ENCODE data around the gene PTPRD.

PTPRD gene

GRCh38 chr9:10260501-10260900 lies 352.3 kb downstream of the PTPRD start:
- no peak for DNase-seq

DNA sequence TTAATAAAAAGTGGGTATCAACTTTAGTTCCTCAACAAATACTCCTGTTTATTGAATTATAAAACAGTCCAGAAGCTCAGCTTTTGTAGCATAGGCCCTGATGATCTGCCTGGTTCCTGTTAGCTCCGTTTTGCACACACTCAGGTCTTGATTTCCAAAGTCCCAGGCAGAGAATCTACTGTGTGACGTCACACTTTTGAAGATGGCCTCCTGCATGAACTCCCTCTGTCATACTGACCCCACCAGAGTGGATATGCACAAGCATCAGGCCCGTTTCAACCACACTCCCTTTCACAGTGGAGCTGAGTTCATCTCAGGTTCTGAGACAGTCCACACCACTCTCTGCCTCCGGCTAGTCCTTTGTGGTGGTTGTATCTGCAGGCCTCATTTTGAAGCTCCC lies 353.1 kb downstream of the PTPRD start:
- DNase-seq, result no peak

DNA sequence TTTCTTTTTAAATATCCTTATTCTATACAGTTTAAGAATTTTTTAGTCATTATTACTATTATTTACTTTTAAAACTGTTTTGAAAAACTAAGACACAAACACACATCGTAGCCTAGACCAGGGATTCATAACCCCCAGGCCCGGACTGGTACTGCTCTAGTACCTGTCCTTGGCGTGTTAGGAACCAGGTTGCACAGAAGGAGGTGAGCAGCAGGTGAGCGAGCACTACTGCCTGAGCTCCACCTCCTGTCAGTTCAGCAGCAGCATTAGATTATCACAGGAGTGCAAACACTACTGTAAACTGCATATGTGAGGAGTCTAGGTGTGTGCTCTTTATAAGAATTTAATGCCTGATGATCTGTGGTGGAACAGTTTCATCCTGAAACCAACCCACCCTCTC lies 357.0 kb downstream of the PTPRD start:
- DNase-seq, result no peak

GRCh38 chr9:10254338-10254737 lies 358.5 kb downstream of the PTPRD start:
- DNase-seq, result no peak

GRCh38 chr9:10253341-10253740 lies 359.5 kb downstream of the PTPRD start:
- no peak for DNase-seq

DNA sequence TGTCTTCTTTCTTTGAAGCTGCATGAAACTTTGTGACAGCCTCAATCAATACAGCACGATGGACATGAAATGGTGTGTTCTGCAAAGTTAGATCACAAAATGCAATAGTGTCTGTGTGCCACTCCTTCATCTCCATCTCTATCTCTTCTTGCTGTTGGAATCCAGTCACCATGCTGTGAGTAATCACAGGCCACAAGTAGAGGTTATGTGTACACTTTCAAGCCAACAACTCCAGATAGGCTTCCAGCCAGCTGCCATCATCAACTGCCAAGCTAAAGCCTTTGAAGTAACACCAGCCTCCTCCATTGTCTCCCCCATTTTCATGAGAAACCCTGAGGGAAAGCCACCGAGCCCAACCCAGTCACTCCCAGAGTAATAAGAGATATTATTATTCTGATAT lies 360.6 kb downstream of the PTPRD start:
- no peak for DNase-seq

DNA sequence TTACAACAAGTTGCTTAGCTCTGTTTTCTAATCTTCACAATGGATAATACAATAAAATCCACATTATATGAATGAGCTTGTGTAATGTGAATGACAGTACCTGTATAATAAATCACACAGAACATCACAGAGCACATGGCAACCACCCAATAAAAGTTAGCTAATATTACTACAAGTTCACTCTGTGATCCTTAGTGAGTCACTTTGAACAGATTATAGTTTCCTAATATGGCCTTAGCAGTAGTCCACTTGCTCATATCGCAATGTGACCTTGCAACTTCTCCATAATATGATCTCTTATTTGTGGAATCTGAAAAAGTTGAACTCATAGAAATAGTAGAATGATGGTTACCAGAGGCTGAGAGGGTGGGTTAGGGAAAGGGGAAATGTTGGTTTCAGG lies 361.3 kb downstream of the PTPRD start:
- no peak for DNase-seq

DNA sequence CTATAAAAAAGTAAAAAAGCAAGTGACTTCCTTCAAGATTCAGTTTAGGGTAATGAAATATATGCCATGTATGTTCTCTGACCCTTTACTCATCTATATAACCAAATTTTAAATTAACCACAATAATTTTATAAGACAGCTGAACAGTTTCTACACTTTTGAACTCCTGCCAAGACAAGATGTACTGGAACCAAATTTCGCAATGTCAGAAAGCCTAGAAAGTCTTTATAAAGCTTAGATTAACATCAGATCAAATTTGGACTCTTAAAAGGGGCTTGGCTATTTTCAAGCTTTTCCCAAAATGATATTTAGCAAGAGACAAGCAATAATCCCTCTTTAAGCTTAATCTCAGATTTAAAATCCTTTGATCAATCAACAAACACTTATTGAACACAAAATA lies 362.6 kb downstream of the PTPRD start:
- no peak for DNase-seq

DNA sequence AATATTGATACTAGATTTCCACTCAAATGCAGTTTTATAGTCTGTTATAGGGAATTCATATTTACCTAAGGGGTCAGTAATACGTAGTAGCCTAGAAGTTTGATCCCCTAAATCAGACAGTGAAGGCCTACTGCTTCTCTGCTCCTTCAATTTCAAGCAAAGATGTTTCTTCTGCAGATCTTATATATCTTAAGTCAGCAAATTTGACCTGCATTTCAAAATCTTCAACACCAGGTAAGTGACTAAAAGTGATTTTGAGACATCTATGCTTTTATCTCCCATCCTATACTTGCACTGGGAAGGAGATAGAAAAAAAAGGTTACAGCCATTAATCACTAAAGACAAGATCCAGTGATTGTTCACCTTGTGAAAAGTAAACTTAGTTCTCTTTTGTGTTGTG lies 363.9 kb downstream of the PTPRD start:
- no peak for DNase-seq

GRCh38 chr9:10242255-10242654 lies 370.5 kb downstream of the PTPRD start:
- DNase-seq, result no peak

- no peak for DNase-seq
These were observed 374.7 kb downstream of the PTPRD start for GRCh38 chr9:10238087-10238486.

- DNase-seq, result no peak
These were observed 375.2 kb downstream of the PTPRD start for GRCh38 chr9:10237584-10237983.

GRCh38 chr9:10236161-10236560 lies 376.6 kb downstream of the PTPRD start:
- DNase-seq, result no peak

- DNase-seq, result no peak
These were observed 377.4 kb downstream of the PTPRD start for GRCh38 chr9:10235376-10235775.

- no peak for DNase-seq
These were observed 380.4 kb downstream of the PTPRD start for GRCh38 chr9:10232352-10232930.

DNA sequence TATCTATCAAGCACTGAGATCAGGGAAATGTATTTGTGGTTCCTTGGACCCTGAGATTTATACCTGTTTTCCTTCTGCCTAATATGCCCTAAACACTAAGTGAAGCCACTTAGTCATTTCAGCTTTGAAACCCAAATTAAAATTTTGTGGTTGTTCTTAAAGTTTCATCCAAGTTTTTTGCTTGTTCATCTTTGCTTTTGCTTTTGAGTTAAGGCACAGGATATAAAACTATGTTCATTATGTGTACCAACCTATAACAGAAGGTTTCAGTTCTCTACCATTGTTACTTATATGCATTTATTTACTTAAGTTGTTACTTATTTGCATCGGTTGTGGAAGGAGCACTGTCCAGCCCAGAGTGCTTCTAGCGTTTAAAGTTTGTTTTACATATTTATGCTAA lies 382.3 kb downstream of the PTPRD start:
- DNase-seq, result no peak

GRCh38 chr9:10228082-10228481 lies 384.7 kb downstream of the PTPRD start:
- DNase-seq, result no peak

- DNase-seq, result no peak
These were observed 385.8 kb downstream of the PTPRD start for GRCh38 chr9:10226996-10227395.

- DNase-seq, result no peak
These were observed 400.1 kb downstream of the PTPRD start for GRCh38 chr9:10212702-10213101.

DNA sequence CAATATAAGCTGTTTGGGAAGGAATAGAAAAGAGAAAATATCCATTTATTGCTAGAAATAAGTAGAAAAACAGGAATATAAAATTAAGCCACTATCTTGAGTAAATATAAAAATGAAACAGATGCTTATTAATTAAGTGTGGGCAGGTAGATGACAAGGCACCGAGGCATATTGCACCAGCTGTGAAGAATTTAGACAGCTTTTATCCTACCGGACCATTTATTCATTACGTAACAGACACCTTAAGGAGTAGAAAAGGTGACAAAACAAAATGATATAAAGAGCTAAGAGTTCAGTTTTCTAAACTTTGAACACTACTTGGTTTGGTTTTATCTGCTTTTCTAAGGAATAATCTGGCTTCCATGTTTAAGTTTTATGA lies 404.1 kb downstream of the PTPRD start:
- DNase-seq, result no peak

DNA sequence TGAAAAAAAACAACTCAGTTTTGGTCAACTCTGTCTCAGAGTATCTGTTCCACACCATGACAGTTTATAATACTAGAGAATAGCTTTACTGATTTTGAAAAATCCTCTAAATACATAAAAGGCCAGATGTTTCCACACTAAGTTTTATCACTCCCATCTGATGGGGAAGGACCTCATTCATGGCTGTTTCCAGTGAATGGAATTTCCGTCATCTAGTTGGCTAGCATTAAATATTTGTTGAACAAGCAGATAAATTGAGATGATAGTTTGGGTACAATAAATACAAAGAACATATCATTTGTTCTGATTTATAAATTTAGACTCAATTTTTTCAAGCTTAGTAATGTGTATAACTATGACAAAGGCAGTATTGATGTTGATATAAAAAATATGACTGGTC lies 408.5 kb downstream of the PTPRD start:
- DNase-seq, result no peak

- DNase-seq, result no peak
These were observed 439.2 kb downstream of the PTPRD start for GRCh38 chr9:10173561-10173960.

GRCh38 chr9:10172476-10172875 lies 440.3 kb downstream of the PTPRD start:
- no peak for DNase-seq

GRCh38 chr9:10168241-10168640 lies 444.6 kb downstream of the PTPRD start:
- DNase-seq, result no peak

DNA sequence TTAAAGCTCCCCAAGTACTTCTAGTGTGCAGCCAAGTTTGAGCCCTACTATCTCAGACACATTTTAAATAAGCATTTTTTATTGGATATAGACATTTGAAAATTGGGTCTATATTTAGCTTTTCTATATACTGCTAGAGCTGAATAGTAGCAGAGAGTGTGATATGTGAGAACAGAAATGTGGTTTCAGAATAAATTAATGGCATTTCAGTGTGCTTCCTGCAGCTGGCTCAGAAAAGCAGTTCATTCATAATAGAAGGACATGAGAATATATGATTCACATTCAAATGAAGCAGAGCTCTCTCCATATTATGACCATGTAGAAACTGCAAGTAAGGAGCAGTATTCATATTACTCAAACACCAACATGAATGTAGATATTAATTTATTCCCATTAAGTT lies 464.0 kb downstream of the PTPRD start:
- DNase-seq, result no peak
